ENCODE data around the gene CASKIN2.

DNA sequence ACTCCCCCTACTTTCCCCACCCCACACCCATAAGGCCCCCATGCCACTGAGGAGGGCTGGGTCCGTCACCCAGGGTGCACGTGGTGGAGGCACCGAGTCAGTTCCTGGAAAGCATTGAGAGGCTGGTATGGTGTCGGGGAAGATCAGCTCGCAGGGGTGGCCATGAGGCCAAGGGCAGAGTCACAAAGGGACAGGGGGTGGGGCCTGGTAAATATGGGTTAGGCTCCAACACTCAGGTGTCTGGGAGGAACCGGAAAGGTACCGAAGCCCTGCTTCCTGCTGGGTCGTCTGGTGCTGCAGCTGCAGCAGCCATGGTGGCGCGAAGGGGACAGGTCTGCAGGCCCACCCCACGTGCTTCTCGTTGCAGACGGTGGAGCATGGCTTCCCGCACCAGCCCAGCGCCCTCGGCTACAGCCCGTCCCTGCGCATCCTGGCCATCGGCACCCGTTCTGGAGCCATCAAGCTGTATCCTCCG is 40.4 kb upstream of the CASKIN2 start:
- TF ChIP-seq, protein P1, sequence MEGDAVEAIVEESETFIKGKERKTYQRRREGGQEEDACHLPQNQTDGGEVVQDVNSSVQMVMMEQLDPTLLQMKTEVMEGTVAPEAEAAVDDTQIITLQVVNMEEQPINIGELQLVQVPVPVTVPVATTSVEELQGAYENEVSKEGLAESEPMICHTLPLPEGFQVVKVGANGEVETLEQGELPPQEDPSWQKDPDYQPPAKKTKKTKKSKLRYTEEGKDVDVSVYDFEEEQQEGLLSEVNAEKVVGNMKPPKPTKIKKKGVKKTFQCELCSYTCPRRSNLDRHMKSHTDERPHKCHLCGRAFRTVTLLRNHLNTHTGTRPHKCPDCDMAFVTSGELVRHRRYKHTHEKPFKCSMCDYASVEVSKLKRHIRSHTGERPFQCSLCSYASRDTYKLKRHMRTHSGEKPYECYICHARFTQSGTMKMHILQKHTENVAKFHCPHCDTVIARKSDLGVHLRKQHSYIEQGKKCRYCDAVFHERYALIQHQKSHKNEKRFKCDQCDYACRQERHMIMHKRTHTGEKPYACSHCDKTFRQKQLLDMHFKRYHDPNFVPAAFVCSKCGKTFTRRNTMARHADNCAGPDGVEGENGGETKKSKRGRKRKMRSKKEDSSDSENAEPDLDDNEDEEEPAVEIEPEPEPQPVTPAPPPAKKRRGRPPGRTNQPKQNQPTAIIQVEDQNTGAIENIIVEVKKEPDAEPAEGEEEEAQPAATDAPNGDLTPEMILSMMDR (conservative IDR thresholded peaks at IDR 0.05 in 1 of 2, IDR thresholded peaks at IDR 0.05 in 1 of 2; ENCODE audit: extremely low read depth in 1 of 2, insufficient read depth in 1 of 2, low read depth in 1 of 2, low read length in 2 of 2): no peak
- no peak for TF ChIP-seq EZH2 (IDR thresholded peaks at IDR 0.05; ENCODE audit: borderline replicate concordance, low read length)

Measured in mammary epithelial cell (primary cell).